Fibroblast of lung (primary cell): ENCODE measurements around the gene SLIT3. TPM values are rescaled to one million over a fixed set of nuclear protein-coding genes. Genes with fewer than 3 reads are reported as not detected.

ENCODE experiments used
- DNase-seq, 2 donors: peaks; one replicate each; pipeline versions ENCODE4 v3.0.0 to v3.0.0-alpha.2; 2010; ENCODE audit warnings: low read depth in 2 of 2
- H2AFZ ChIP-seq: 2 replicates; pipeline ENCODE4 v1.5.1; 2012; ENCODE audit warnings: low read length, control low read depth, inconsistent platforms
- H3K27ac ChIP-seq: 2 replicates; pipeline ENCODE4 v1.5.1; 2011; ENCODE audit warnings: low read length, control low read depth; ENCODE audit not compliant: insufficient read depth
- H3K27me3 ChIP-seq: 2 replicates; pipeline ENCODE4 v1.5.1; 2011; ENCODE audit warnings: mild to moderate bottlenecking, low read length; ENCODE audit not compliant: control insufficient read depth, insufficient read depth
- H3K36me3 ChIP-seq: 2 replicates; pipeline ENCODE4 v1.5.1; 2011; ENCODE audit warnings: low read length; ENCODE audit not compliant: control insufficient read depth, insufficient read depth
- H3K4me1 ChIP-seq: 2 replicates; pipeline ENCODE4 v1.5.1; 2011; ENCODE audit warnings: low read length; ENCODE audit not compliant: control insufficient read depth, insufficient read depth; ENCODE audit errors: extremely low read depth
- H3K4me2 ChIP-seq: 2 replicates; pipeline ENCODE4 v1.5.1; 2011; ENCODE audit warnings: low read length, control low read depth; ENCODE audit not compliant: insufficient read depth; ENCODE audit errors: extremely low read depth
- H3K4me3 ChIP-seq, 4 experiments: fragments of 200-600 bp in 1 of 4; sonication (generic) in 1 of 4; replicated peaks in 1 of 4; 2 replicates each; pipeline ENCODE4 v1.5.1; 2011 to 2016; ENCODE audit warnings: low read length in 4 of 4, low read depth in 3 of 4, mild to moderate bottlenecking in 3 of 4, control low read depth in 2 of 4, inconsistent platforms in 1 of 4, mixed read lengths in 1 of 4; ENCODE audit not compliant: insufficient read depth in 1 of 4; ENCODE audit errors: control extremely low read depth in 1 of 4
- H3K79me2 ChIP-seq: 2 replicates; pipeline ENCODE4 v1.5.1; 2012; ENCODE audit warnings: mild to moderate bottlenecking, low read length, inconsistent platforms; ENCODE audit not compliant: control insufficient read depth, insufficient read depth
- H3K9ac ChIP-seq: 2 replicates; pipeline ENCODE4 v1.5.1; 2011; ENCODE audit warnings: mild to moderate bottlenecking, low read length, control low read depth; ENCODE audit not compliant: insufficient read depth
- H3K9me3 ChIP-seq: 2 replicates; pipeline ENCODE4 v1.5.1; 2012; ENCODE audit warnings: low read depth, low read length; ENCODE audit not compliant: control insufficient read depth, insufficient read depth
- H4K20me1 ChIP-seq: 2 replicates; pipeline ENCODE4 v1.5.1; 2011; ENCODE audit warnings: low read length; ENCODE audit not compliant: control insufficient read depth, insufficient read depth; ENCODE audit errors: extremely low read depth
- EZH2 ChIP-seq: IDR thresholded peaks from 2 replicates; pipeline ENCODE4 v1.5.1; 2012; ENCODE audit warnings: low read length, control low read depth, mild to moderate bottlenecking; ENCODE audit errors: missing control alignments
- polyA plus RNA-seq, 2 donors: library from polyadenylated mRNA; depleted of rRNA in 1 of 2; stranded (reverse) in 1 of 2; unstranded in 1 of 2; fragments of >200 nt; gene quantifications; 2 replicates each; pipeline ENCODE4 v1.2.1, GENCODE V29; 2011 to 2012; ENCODE audit warnings: missing spikeins in 1 of 2
- total RNA-seq: library from RNA; depleted of rRNA; stranded (reverse); fragments of >200 nt; gene quantifications from 2 replicates; pipeline ENCODE4 v1.2.1, GENCODE V29; 2014
- TF ChIP-seq, protein P1 (sequence below), 2 donors: IDR thresholded peaks in 1 of 2; conservative IDR thresholded peaks in 1 of 2; 1 replicate in 1 of 2; 2 replicates in 1 of 2; pipeline ENCODE4 v1.5.1; 2011 to 2012; ENCODE audit warnings: low read length in 2 of 2, control low read depth in 1 of 2, inconsistent platforms in 1 of 2, low read depth in 1 of 2, mild to moderate bottlenecking in 1 of 2

SLIT3 gene
- total and polyA plus RNA-seq, 2 donors (not counting 1 experiment from before 2014, with no cell fraction given): 1.6 to 4.6 TPM

DNA sequence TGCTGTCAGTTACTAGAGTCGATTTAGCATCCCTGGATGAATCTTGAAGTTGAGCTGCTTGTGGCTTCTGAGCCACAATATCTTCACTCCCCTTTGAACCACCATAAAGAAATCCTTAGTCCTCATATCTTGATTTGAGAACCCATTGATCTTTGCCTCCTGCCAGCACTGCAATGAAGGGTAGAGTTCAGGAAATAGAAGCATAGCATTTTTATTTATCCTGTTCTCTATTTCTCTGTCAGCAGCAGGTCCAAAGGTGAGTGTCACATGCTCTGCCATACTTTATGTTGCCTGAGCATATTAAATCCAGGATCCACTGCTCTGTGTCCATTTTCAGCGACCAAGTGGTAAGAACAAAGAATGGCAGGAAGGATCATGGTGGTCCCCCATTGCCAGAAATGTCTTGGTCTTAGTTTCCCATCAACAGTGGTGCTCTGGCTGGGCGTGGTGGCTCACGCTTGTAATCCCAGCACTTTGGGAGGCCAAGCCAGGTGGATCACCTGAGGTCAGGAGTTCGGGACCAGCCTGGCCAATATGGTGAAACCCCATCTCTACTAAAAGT is 641.6 kb downstream of the SLIT3 start:
- no peak overlapping the region for H3K27ac ChIP-seq
- H3K27me3 ChIP-seq: no peaks in the 10 kb centered on the region
- H3K4me1 ChIP-seq: no peaks in the 10 kb centered on the region
- TF ChIP-seq EZH2: no peak
- TF ChIP-seq, protein P1, sequence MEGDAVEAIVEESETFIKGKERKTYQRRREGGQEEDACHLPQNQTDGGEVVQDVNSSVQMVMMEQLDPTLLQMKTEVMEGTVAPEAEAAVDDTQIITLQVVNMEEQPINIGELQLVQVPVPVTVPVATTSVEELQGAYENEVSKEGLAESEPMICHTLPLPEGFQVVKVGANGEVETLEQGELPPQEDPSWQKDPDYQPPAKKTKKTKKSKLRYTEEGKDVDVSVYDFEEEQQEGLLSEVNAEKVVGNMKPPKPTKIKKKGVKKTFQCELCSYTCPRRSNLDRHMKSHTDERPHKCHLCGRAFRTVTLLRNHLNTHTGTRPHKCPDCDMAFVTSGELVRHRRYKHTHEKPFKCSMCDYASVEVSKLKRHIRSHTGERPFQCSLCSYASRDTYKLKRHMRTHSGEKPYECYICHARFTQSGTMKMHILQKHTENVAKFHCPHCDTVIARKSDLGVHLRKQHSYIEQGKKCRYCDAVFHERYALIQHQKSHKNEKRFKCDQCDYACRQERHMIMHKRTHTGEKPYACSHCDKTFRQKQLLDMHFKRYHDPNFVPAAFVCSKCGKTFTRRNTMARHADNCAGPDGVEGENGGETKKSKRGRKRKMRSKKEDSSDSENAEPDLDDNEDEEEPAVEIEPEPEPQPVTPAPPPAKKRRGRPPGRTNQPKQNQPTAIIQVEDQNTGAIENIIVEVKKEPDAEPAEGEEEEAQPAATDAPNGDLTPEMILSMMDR (conservative IDR thresholded peaks at IDR 0.05 in 1 of 2, IDR thresholded peaks at IDR 0.05 in 1 of 2; ENCODE audit: low read depth in 1 of 2, low read length in 2 of 2): no peak
- no peaks in the 10 kb centered on the region for H3K9me3 ChIP-seq
- H4K20me1 ChIP-seq: no peaks in the 10 kb centered on the region
- H3K4me2 ChIP-seq: no peak overlapping the region
- H3K36me3 ChIP-seq: no peaks in the 10 kb centered on the region
- H3K4me3 ChIP-seq: no peak overlapping the region
- H2AFZ ChIP-seq: no peak overlapping the region
- H3K9ac ChIP-seq: no peak overlapping the region
- H3K79me2 ChIP-seq: no peaks in the 10 kb centered on the region
- no peak for DNase-seq

DNA sequence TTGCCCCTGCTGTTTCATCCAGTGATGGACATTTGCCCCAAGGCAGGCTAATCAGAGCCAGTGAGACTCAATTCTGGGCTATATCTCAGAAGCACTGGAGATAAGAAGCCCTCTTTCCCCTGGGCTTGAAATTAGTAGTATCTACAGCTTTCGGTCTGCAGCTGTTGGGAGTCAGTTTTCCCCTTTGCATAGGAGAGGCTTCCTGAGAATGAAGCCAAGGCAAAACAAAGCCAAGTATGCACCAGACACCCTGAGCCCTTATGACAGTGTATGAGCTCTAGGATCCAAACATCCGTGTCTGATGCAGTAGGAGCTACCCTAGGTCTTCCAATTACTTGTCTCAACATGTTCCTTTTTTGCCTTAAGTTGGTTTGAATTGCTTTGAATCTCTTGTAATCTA is 642.5 kb downstream of the SLIT3 start:
- H3K9ac ChIP-seq: no peak overlapping the region
- H4K20me1 ChIP-seq: no peaks in the 10 kb centered on the region
- no peak overlapping the region for H2AFZ ChIP-seq
- no peaks in the 10 kb centered on the region for H3K4me1 ChIP-seq
- no peaks in the 10 kb centered on the region for H3K36me3 ChIP-seq
- no peak overlapping the region for H3K4me2 ChIP-seq
- DNase-seq: no peak
- no peaks in the 10 kb centered on the region for H3K9me3 ChIP-seq
- H3K79me2 ChIP-seq: no peaks in the 10 kb centered on the region
- no peak overlapping the region for H3K4me3 ChIP-seq
- TF ChIP-seq, protein P1 (conservative IDR thresholded peaks at IDR 0.05 in 1 of 2, IDR thresholded peaks at IDR 0.05 in 1 of 2; ENCODE audit: low read depth in 1 of 2, low read length in 2 of 2): no peak
- TF ChIP-seq EZH2: no peak
- no peaks in the 10 kb centered on the region for H3K27me3 ChIP-seq
- no peak overlapping the region for H3K27ac ChIP-seq

DNA sequence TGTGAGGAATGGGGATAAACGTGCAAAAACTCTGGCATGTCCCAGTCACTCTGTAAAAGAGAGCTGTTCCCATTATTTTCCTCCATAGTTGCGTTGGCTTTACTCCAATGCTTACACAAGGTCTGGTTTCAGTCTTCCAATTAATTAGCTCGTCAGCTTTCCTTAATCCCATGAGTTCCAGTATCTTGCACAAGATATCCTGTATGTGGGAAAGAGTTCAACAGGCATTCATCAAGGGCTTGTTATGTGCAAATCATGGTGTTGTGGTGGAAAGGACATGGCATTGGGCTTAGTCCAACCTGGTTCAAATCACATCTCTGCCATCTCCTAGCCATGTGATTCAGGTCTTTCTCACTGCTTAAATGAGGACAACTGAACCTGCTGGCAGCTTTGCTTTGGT is 644.3 kb downstream of the SLIT3 start:
- H3K4me2 ChIP-seq: no peak overlapping the region
- no peaks in the 10 kb centered on the region for H3K79me2 ChIP-seq
- no peak overlapping the region for H2AFZ ChIP-seq
- H3K4me3 ChIP-seq: no peak overlapping the region
- no peaks in the 10 kb centered on the region for H3K4me1 ChIP-seq
- no peak for TF ChIP-seq EZH2
- TF ChIP-seq, protein P1 (conservative IDR thresholded peaks at IDR 0.05 in 1 of 2, IDR thresholded peaks at IDR 0.05 in 1 of 2; ENCODE audit: low read depth in 1 of 2, low read length in 2 of 2): no peak
- H4K20me1 ChIP-seq: no peaks in the 10 kb centered on the region
- no peaks in the 10 kb centered on the region for H3K27me3 ChIP-seq
- H3K36me3 ChIP-seq: no peaks in the 10 kb centered on the region
- no peak overlapping the region for H3K9ac ChIP-seq
- no peaks in the 10 kb centered on the region for H3K9me3 ChIP-seq
- H3K27ac ChIP-seq: no peak overlapping the region
- DNase-seq: peak; percentile 37 to 57
